Measurements from ENCODE around the gene ATRAID.

DNA sequence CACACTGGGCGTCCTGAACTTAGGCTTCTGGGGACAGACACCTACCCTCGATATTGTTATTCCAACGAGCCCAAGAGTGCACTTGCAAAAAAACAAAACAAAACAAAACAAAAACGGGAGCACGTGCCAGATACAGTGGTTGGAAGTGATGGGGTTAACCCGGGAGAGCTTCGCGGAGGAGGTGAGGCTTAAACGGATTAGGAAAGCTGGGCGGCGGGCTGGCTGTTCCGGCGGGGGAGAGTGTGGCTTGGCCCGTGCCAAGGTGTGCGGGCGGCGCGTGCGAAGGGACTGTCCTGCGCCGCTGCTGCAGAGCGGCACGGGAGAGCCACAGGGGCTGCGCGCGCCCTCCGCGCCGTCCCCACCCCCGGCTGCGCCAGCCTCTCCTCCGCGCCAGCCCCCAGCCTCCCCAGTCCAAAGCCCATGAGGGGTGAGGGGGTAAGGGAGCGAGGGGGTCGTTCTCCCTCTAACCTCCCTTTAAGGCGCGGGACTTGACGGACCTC lies 52.5 kb downstream of the ATRAID start:
- TF ChIP-seq JUN (IDR thresholded peaks at IDR 0.05; ENCODE audit: low read depth, low read length) (no peak), USF2 (IDR thresholded peaks at IDR 0.05; ENCODE audit: low read length) (no peak), POLR2A (IDR thresholded peaks at IDR 0.05; ENCODE audit: control extremely low read depth in 1 of 2, low read depth in 2 of 2, low read length in 2 of 2) (no peak), SP4 (IDR thresholded peaks at IDR 0.05; ENCODE audit: low read length) (no peak)

Data from H1 (cell line).